HL-60 (cell line): ENCODE data around the gene PTPRK.

ENCODE experiments used
- DNase-seq, 2 experiments: peaks; one replicate each; pipeline ENCODE4 v3.0.0-alpha.2; 2010 to 2020; ENCODE audit warnings: low read depth in 1 of 2, low spot score in 1 of 2
- H3K27ac ChIP-seq: fragments of 250-450 bp; sonication (Bioruptor Pico); replicated peaks from 2 replicates; pipeline ENCODE4 v1.5.1; 2020; ENCODE audit warnings: mild to moderate bottlenecking, moderate library complexity
- H3K27me3 ChIP-seq: fragments of 250-450 bp; sonication (Bioruptor Pico); 2 replicates; pipeline ENCODE4 v1.5.1; 2021; ENCODE audit warnings: mild to moderate bottlenecking, moderate library complexity; ENCODE audit not compliant: insufficient read depth, poor library complexity, severe bottlenecking
- H3K4me3 ChIP-seq: replicated peaks from 2 replicates; pipeline ENCODE4 v1.5.1; 2011; ENCODE audit warnings: mild to moderate bottlenecking, control low read depth, low read length; ENCODE audit not compliant: insufficient read depth
- CTCF ChIP-seq: IDR thresholded peaks from one replicate; pipeline ENCODE4 v1.5.1; 2011; ENCODE audit warnings: low read length, control low read depth, inconsistent platforms; ENCODE audit not compliant: insufficient read depth
- GABPA ChIP-seq: IDR thresholded peaks from 2 replicates; pipeline ENCODE4 v1.6.1; 2012; ENCODE audit warnings: low read depth
- POLR2AphosphoS5 ChIP-seq: IDR thresholded peaks from 2 replicates; pipeline ENCODE4 v1.6.1; 2012; ENCODE audit warnings: low read depth
- SPI1 ChIP-seq: IDR thresholded peaks from 2 replicates; pipeline ENCODE4 v1.6.1; 2012; ENCODE audit warnings: low read depth, mild to moderate bottlenecking, borderline replicate concordance
- TF ChIP-seq, protein P1 (sequence below): IDR thresholded peaks from 2 replicates; pipeline ENCODE4 v1.6.1; 2012; ENCODE audit warnings: low read depth; ENCODE audit not compliant: insufficient replicate concordance

Gene PTPRK

GRCh38 chr6:128007658-128008057 is 512.7 kb downstream of the PTPRK start:
- H3K27ac ChIP-seq, result no peak overlapping the region
- no peak overlapping the region for H3K4me3 ChIP-seq
- no peaks in the 10 kb centered on the region for H3K27me3 ChIP-seq
- TF ChIP-seq POLR2AphosphoS5, result no peak
- TF ChIP-seq, protein P1, sequence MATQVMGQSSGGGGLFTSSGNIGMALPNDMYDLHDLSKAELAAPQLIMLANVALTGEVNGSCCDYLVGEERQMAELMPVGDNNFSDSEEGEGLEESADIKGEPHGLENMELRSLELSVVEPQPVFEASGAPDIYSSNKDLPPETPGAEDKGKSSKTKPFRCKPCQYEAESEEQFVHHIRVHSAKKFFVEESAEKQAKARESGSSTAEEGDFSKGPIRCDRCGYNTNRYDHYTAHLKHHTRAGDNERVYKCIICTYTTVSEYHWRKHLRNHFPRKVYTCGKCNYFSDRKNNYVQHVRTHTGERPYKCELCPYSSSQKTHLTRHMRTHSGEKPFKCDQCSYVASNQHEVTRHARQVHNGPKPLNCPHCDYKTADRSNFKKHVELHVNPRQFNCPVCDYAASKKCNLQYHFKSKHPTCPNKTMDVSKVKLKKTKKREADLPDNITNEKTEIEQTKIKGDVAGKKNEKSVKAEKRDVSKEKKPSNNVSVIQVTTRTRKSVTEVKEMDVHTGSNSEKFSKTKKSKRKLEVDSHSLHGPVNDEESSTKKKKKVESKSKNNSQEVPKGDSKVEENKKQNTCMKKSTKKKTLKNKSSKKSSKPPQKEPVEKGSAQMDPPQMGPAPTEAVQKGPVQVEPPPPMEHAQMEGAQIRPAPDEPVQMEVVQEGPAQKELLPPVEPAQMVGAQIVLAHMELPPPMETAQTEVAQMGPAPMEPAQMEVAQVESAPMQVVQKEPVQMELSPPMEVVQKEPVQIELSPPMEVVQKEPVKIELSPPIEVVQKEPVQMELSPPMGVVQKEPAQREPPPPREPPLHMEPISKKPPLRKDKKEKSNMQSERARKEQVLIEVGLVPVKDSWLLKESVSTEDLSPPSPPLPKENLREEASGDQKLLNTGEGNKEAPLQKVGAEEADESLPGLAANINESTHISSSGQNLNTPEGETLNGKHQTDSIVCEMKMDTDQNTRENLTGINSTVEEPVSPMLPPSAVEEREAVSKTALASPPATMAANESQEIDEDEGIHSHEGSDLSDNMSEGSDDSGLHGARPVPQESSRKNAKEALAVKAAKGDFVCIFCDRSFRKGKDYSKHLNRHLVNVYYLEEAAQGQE, result no peak
- TF ChIP-seq GABPA, result no peak
- no peak for TF ChIP-seq CTCF
- TF ChIP-seq SPI1, result no peak
- DNase-seq, result no peak

- Histone ChIP-seq H3K4me3 (no peak overlapping the region), H3K27me3 (no peaks in the 10 kb centered on the region), H3K27ac (no peak overlapping the region)
- DNase-seq, result no peak
- TF ChIP-seq GABPA (no peak), POLR2AphosphoS5 (no peak), SPI1 (no peak), CTCF (no peak)
- TF ChIP-seq, protein P1, result no peak
Measured at GRCh38 chr6:128005009-128005408, 515.4 kb downstream of the PTPRK start.

DNA sequence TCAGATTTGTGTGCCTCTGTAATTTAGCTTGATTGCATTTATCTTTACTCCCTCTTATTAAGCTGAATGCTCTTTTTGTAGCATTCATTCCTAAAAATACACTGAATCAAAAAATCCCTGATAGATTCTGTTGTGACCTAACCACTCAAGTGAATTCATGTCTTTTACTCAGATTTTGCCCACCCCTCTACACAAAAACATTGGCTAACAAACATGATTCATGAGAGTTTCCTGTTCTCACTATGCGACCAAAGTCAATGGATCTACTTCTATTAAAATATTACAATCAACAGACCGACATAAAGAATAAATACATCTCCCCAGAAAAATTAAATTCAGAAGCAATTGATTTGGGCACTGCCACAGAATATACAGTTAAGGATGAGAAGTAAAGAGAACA is 520.0 kb downstream of the PTPRK start:
- TF ChIP-seq, protein P1, result no peak
- TF ChIP-seq CTCF (no peak), SPI1 (no peak), GABPA (no peak), POLR2AphosphoS5 (no peak)
- DNase-seq, result no peak
- Histone ChIP-seq H3K4me3 (no peak overlapping the region), H3K27ac (no peak overlapping the region), H3K27me3 (no peaks in the 10 kb centered on the region)
